ENCODE data around the gene CTNNBL1.

Gene CTNNBL1

GRCh38 chr20:37882961-37883712 is 189.3 kb downstream of the CTNNBL1 start:
- DNase-seq, result no peak

GRCh38 chr20:37885042-37885441 is 191.2 kb downstream of the CTNNBL1 start:
- no peak for DNase-seq

DNA sequence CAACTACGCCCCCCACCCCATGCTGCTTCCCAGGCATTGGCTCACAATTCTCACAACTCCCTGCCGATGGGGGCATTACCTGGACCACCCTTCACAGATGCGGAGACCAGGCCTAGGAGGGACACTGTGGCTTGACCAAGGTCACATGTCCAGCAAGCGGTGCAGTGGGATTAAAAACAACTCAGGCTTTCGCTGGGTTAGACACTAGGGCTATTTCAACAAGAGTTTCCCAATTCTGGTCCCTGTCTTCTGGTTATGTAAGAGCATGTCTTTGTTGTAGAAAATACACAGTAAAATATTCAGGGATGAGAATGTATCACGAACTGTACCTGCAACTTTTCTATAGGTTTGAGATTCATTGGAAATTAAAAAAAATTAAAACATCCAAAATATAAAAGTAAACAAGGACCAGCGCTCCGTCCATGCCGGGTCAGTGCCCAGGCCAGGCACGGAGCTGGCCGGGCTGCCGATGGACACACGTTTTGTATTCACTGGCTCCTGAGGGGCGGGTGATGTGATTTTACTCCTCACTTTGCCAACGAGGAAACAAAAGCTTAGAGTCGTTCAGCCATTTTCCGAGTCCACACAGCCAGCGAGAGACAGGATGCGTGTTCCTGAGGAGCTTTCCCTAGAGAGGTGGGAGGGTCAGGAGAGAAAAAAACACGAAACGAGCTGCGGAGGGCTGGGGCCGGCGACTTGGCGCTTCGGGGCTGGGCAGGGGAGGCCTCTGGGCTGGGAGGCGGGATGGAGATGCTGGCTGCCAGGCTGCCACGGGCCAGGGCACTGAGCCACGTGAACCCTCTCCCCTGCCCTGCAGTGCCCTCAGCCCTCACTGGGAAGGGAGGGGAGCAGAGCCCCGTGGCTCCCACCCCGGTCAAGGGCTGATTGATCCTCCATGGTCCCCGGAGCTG is 192.0 kb downstream of the CTNNBL1 start:
- DNase-seq, result no peak

- no peak for DNase-seq
Observed at GRCh38 chr20:37886851-37887297, 193.0 kb downstream of the CTNNBL1 start.

GRCh38 chr20:37888641-37889040 is 194.8 kb downstream of the CTNNBL1 start:
- no peak for DNase-seq

GRCh38 chr20:37890108-37890507 is 196.3 kb downstream of the CTNNBL1 start:
- no peak for DNase-seq

DNA sequence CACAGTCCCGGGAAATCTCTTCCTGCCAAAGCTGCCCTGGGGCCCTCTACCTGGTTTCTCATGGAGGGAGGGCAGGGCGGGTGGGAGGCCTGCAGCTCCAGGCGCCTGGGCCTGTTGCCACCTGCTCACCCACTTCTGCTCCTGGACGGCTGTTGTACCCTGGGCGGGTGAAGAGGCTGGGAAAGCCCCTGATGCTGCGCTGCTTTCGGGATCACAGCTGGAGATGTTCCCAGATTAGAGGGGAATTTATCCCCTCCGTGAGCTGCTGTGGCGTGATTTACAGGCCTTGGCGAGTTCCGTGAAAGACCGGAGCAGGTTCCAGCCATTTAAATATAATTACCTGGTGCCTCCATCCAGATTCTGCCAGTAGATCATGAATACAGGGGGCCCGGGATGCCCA is 196.8 kb downstream of the CTNNBL1 start:
- no peak for DNase-seq

- DNase-seq, result no peak
Observed at GRCh38 chr20:37892001-37892400, 198.2 kb downstream of the CTNNBL1 start.

GRCh38 chr20:37893566-37894241 is 199.9 kb downstream of the CTNNBL1 start:
- no peak for DNase-seq

GRCh38 chr20:37894454-37894853 is 200.6 kb downstream of the CTNNBL1 start:
- DNase-seq, result no peak

- no peak for DNase-seq
Observed at GRCh38 chr20:37895166-37895565, 201.3 kb downstream of the CTNNBL1 start.

DNA sequence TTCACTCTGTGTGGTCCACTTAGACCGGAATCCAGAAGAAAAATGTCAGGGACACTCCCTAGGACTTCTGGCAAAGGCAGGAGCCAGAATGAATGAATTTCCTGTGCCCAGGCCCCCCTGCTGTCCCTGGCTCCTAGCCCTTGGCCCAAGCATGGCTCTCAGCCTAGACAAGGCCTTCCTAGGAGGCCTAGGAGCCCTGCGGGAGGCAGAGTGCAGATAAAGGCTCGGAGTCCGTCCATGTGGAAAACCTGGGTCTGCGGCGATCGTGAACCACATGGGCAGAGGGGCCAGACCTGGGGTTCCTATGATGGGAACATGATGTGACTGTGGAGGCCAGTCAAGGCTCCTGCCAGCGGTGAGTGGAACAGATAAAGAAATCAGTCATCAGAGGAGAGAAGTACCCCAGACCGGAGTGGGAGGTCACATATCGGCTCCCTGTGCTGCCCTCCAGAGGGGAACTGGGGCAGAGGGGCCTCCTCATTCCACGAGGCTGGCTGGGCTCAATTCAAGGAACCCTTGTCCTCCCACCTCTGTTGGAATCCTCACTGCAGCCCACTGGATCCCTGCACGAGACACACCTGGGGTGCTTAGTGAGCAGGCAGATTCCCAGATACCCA is 203.2 kb downstream of the CTNNBL1 start:
- DNase-seq, result no peak

DNA sequence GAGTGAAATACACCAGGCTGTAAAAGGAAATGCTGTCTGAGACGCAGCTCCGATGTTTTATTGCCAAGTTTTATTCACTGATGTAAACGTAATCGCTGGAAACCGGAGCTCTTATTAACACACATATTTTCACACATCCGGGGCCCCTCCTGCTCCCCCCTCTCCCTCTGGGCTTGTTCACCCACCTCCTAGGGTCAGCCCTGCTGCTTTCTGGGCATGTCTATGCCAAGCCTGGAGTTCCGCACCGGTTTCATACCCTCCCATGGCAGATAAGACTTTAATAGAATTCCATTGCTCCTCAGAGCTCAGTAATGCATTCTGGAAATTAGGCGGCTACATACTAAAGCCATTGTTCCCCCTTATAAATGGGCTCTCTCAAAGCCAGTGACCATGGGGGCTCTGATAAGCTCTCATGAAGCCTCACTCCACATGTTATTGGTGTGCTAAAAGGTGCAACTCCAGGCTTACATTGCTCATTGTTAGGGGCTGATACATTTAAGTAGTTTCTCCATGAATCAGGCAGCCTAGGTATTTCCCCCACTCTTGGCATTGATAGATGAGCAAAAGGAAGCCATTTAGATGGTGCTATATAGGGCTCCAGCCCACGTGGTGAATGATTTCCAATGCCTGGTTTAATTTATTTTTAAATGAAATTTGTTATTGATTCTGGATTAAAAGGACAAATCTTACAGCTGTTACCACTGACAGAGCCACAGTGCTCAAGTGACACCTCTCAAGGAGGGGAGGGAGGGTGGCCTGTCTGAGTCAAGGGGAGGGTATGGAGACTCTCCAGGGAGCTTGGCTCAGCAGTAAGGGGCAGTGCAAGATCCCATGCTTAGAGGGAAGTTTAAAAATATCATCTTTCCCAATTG is 204.6 kb downstream of the CTNNBL1 start:
- peak; percentile 59 for DNase-seq

DNA sequence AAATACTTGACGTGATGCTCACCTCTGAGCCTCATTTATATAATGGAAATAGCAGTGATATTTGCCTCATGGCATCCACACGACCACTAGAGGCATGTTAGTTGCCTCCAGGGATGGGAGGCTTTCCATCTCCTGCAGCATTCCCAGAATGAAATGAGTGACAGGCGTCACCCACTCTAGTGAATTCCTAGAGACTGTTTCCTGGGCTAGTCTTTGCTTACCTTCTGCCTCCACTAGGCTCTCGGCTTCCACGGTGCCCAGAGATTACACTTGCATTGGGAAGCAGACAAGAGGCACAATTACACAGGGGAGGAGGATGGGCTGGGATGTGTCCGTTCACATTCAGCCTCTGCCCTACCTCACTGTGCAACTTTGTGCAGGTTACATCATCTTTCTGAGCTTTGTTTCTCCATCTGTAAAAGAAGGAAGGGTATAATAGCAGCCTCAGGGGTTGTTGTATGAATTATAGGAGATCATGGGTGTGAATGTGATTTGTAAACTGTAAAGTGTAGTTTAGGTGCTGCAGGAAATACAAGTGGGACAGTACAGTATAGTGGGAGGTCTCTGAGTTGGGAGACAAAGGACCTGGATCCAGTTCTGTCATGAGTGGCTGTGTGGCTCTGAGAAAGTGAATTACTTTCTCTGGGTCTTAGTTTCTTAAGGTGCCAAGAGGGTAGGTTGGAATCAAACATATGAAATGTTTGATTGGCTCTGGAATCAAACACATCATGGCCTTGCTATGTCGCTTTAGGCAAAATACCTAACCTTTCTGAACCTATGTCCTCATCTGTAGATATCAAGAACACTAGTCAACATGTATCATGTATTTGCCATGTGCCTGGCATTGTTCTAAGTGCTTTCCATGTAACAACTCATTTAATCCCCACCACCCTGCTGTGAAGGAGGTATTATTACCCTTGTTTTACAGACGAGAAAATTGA is 205.5 kb downstream of the CTNNBL1 start:
- no peak for DNase-seq

DNA sequence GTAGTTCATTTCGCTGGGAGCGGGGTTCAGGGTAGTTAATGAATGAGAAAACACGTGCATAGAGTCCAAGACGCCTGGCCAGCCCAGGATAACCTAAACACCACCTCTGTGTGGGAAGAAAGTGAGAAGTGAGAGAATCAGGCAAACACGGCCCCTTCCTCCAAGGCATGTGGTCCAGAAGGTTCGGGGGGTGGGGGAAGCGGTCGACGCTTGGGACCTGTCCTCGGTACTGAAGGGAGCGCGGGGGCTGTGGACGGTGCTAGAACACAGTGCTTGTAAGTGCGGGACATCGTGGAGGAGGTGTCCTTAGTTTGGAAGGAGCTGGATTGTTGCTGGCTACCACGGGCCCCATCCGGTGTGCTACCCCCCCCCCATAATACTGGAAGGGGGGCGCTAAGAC is 207.4 kb downstream of the CTNNBL1 start:
- DNase-seq, result no peak

- peak; percentile 61 for DNase-seq
Observed at GRCh38 chr20:37901654-37902503, 208.0 kb downstream of the CTNNBL1 start.

GRCh38 chr20:37902504-37903313 is 208.9 kb downstream of the CTNNBL1 start, which contains the start of gene VSTM2L:
Gene VSTM2L (plus strand): TSS chr20:37903127. CDS start chr20:37903351, 224 bp downstream.
- DNase-seq, result peak; percentile 29

DNA sequence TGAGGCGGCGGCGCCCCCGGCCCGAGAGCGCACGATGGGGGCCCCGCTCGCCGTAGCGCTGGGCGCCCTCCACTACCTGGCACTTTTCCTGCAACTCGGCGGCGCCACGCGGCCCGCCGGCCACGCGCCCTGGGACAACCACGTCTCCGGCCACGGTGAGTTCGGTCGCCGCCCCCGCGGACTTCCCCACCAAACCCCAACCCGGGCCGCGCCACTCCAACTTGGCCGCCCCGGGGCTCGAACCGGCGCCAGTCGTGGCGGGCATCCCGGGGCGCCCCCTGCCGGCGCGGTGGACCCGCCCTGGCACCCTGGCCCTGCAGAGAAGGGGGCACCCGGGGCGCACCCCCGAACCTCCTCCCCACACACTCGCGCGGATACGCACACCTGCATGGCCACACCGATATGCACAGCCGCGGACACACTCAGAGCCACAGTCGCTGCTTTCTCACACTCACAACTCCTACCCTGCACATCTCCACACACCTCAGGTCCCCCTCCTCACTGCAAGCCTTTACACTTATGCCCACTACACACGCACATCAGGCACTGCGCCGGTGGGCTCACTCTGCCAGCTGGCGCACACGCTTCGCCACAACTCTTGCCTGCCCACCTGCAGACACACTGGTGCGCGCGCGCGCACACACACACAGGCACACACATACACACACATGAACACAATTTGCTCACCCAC is 209.6 kb downstream of the CTNNBL1 start:
- DNase-seq, result no peak
